ENCODE measurements around the gene CD74.

Gene CD74

GRCh38 chr5:150384701-150385100, 28.0 kb downstream of the CD74 start:
- H3K27ac ChIP-seq (ENCODE audit: low read length): no peak overlapping the region
- peaks cover 43% of the 10 kb centered on the region for H3K36me3 ChIP-seq (replicated peaks; ENCODE audit: low read depth, low read length)
- no peak overlapping the region for H3K4me2 ChIP-seq (ENCODE audit: low read length)

DNA sequence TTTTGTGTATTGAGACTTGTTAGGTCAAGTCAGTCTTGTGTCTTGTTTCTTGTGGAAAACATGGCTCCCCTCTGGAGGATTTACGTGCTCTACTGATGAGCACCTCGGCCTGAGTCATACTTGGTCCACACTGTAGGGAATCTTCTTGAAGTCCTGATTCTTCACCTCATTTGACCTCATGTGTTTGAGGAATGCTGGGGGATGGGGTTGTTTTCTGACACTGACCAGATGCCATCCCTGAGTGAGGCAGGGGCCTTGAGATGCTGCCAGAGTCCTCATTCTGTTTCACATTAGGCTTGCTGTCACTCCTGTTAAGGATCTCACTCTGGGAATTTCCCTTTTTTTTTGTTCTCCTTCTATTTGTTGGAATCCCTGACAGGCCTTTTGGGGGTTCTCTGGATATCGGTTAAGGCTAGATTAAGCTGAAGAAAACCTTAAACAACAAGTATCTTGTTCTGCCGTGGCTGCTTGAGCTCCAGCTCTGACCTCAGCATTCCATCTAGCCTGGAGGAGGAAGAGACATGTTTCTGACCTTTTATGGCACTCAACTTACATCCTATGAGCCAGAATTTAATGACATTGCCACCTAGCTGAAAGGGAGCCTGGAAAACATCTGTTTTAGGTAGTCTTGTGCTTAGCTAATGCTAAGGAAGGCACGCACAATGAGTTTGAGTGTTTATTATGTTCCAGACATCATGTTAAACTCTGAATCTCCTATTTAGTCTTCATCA, 34.6 kb downstream of the CD74 start:
- H3K4me1 ChIP-seq (ENCODE audit: low read length): no peaks in the 10 kb centered on the region
- H3K4me3 ChIP-seq (ENCODE audit: low read length): no peak overlapping the region
- H3K9ac ChIP-seq (ENCODE audit: low read length): no peak overlapping the region
- H3K27me3 ChIP-seq (ENCODE audit: low read depth, low read length): no peaks in the 10 kb centered on the region
- H4K20me1 ChIP-seq (ENCODE audit: insufficient read depth, low read length): no peaks in the 10 kb centered on the region
- no peak overlapping the region for H3K27ac ChIP-seq (ENCODE audit: low read length)
- H2AFZ ChIP-seq (ENCODE audit: low read depth, low read length): no peak overlapping the region
- no peaks in the 10 kb centered on the region for H3K9me3 ChIP-seq (ENCODE audit: insufficient read depth, low read length)
- TF ChIP-seq EZH2phosphoT487 (IDR thresholded peaks at IDR 0.05; ENCODE audit: low read depth) (no peak), CTCF (IDR thresholded peaks at IDR 0.05; ENCODE audit: low read depth, low read length) (no peak)
- no peak overlapping the region for H3K4me2 ChIP-seq (ENCODE audit: low read length)
- peaks cover 51% of the 10 kb centered on the region for H3K36me3 ChIP-seq (replicated peaks; ENCODE audit: low read depth, low read length)
- no peaks in the 10 kb centered on the region for H3K79me2 ChIP-seq (ENCODE audit: low read length)

More at GRCh38 chr5:150384701-150385100, 28.0 kb downstream of the CD74 start:
- H4K20me1 ChIP-seq (ENCODE audit: insufficient read depth, low read length): no peaks in the 10 kb centered on the region
- H3K9me3 ChIP-seq (ENCODE audit: insufficient read depth, low read length): no peaks in the 10 kb centered on the region
- no peaks in the 10 kb centered on the region for H3K79me2 ChIP-seq (ENCODE audit: low read length)
- TF ChIP-seq CTCF (IDR thresholded peaks at IDR 0.05; ENCODE audit: low read depth, low read length) (no peak), EZH2phosphoT487 (IDR thresholded peaks at IDR 0.05; ENCODE audit: low read depth) (no peak)
- H2AFZ ChIP-seq (ENCODE audit: low read depth, low read length): no peak overlapping the region
- H3K4me3 ChIP-seq (ENCODE audit: low read length): no peak overlapping the region
- H3K4me1 ChIP-seq (ENCODE audit: low read length): no peaks in the 10 kb centered on the region
- H3K9ac ChIP-seq (ENCODE audit: low read length): no peak overlapping the region
- H3K27me3 ChIP-seq (ENCODE audit: low read depth, low read length): no peaks in the 10 kb centered on the region

DNA sequence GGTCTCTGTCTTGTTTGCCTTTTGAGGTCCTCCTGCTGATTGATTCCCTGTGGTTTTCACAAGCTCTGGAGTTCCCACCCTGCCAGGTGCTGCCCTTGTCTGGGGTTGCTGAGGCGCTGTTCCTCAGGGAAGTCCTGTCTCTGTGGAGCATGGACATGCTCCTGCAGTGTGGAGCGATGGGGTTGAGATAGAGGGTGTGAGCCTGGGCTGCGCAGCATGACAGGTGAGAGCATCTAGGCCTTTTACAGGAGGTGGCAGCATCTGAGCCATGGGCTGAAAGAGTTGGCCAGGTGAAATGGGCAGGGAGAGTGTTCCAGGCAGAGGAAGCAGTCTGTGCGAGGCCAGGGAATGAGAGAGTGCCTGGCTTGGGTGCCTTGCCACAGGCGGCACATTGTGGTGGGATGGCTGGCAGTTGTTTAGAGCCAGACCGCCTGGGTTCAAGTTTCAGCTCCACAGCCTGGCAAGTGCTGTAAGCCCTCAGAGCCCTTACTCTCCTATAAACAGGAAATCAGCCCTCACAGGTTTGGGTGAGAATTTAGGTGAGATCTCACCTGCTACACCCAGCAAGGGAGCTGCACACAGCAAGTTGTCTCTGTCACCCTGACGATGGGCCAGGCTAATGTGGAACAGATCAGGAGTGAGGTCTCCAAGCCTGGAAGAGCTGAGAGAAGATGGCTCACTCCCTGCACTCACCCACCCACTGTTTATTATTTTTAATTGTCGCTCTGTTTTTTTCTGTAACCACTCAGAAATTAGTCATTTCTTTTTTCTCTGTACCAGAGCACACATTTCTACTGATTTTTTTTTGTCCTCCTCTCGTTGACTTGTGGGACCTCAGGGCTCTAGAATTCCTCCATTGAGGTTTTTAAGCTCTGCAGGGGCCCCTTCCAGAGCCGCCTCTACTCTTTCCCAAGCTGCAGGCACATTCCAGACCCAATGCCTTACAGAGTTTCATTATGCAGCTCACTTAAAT, 35.6 kb downstream of the CD74 start:
- Histone ChIP-seq H3K4me3 (ENCODE audit: low read length) (no peak overlapping the region), H4K20me1 (ENCODE audit: insufficient read depth, low read length) (no peaks in the 10 kb centered on the region), H3K36me3 (replicated peaks; ENCODE audit: low read depth, low read length) (peaks cover 53% of the 10 kb centered on the region), H3K27me3 (ENCODE audit: low read depth, low read length) (no peaks in the 10 kb centered on the region), H3K79me2 (ENCODE audit: low read length) (no peaks in the 10 kb centered on the region), H3K9ac (ENCODE audit: low read length) (no peak overlapping the region), H3K4me2 (ENCODE audit: low read length) (no peak overlapping the region), H3K4me1 (ENCODE audit: low read length) (no peaks in the 10 kb centered on the region), H2AFZ (ENCODE audit: low read depth, low read length) (no peak overlapping the region), H3K9me3 (ENCODE audit: insufficient read depth, low read length) (no peaks in the 10 kb centered on the region), H3K27ac (ENCODE audit: low read length) (no peak overlapping the region)
- TF ChIP-seq CTCF (IDR thresholded peaks at IDR 0.05; ENCODE audit: low read depth, low read length) (no peak), EZH2phosphoT487 (IDR thresholded peaks at IDR 0.05; ENCODE audit: low read depth) (no peak)

DNA sequence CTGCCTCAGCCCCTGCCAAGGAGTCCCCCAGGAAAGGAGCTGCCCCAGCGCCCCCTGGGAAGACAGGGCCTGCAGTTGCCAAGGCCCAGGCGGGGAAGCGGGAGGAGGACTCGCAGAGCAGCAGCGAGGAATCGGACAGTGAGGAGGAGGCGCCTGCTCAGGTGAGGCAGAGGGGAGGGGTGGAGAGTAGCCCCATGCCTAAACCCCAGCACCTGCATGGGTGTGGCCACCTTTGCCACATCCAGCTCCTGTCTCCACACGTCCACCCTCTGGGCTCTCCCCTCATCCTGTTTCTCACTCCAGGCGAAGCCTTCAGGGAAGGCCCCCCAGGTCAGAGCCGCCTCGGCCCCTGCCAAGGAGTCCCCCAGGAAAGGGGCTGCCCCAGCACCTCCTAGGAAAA, 38.1 kb downstream of the CD74 start:
- Histone ChIP-seq H3K4me3 (ENCODE audit: low read length) (no peak overlapping the region), H3K27me3 (ENCODE audit: low read depth, low read length) (no peaks in the 10 kb centered on the region), H3K79me2 (ENCODE audit: low read length) (no peaks in the 10 kb centered on the region), H3K9ac (ENCODE audit: low read length) (no peak overlapping the region), H2AFZ (ENCODE audit: low read depth, low read length) (no peak overlapping the region), H3K36me3 (replicated peaks; ENCODE audit: low read depth, low read length) (peaks cover 56% of the 10 kb centered on the region), H4K20me1 (ENCODE audit: insufficient read depth, low read length) (no peaks in the 10 kb centered on the region), H3K27ac (ENCODE audit: low read length) (no peak overlapping the region), H3K4me2 (ENCODE audit: low read length) (no peak overlapping the region), H3K9me3 (ENCODE audit: insufficient read depth, low read length) (no peaks in the 10 kb centered on the region), H3K4me1 (ENCODE audit: low read length) (no peaks in the 10 kb centered on the region)
- TF ChIP-seq CTCF (IDR thresholded peaks at IDR 0.05; ENCODE audit: low read depth, low read length) (no peak), EZH2phosphoT487 (IDR thresholded peaks at IDR 0.05; ENCODE audit: low read depth) (no peak)

Measured in OCI-LY3 (cell line).